KMS-11 (cell line): ENCODE data around the gene TNFSF4.
"Not testable (repeated sequence)": the region's sequence is repeated elsewhere in the genome, so short reads cannot be mapped to it uniquely, and the experiment has no call there.

Experiments used
- H2AFZ ChIP-seq: fragments of 200-600 bp; sonication (generic); 2 replicates; pipeline ENCODE4 v1.6.1; 2016; ENCODE audit warnings: antibody characterized with exemption, mixed run types, low read depth
- H3K27ac ChIP-seq: fragments of 200-600 bp; sonication (generic); 2 replicates; pipeline ENCODE4 v1.6.1; 2016; ENCODE audit warnings: mild to moderate bottlenecking, mixed run types
- H3K27me3 ChIP-seq: fragments of 200-600 bp; sonication (generic); 2 replicates; pipeline ENCODE4 v1.6.1; 2017; ENCODE audit warnings: mild to moderate bottlenecking, low read depth, mixed run types, moderate library complexity; ENCODE audit not compliant: insufficient read depth
- H3K36me3 ChIP-seq: fragments of 200-600 bp; sonication (generic); 2 replicates; pipeline ENCODE4 v1.6.1; 2017; ENCODE audit warnings: mild to moderate bottlenecking, mixed run types; ENCODE audit not compliant: insufficient read depth
- H3K4me1 ChIP-seq: fragments of 200-600 bp; sonication (generic); 2 replicates; pipeline ENCODE4 v1.6.1; 2016; ENCODE audit warnings: mild to moderate bottlenecking, low read depth, mixed run types; ENCODE audit not compliant: poor library complexity, severe bottlenecking
- H3K4me2 ChIP-seq: fragments of 200-600 bp; sonication (generic); 2 replicates; pipeline ENCODE4 v1.7.0; 2016; ENCODE audit warnings: mild to moderate bottlenecking, mixed run types
- H3K4me3 ChIP-seq: fragments of 200-600 bp; sonication (generic); IDR thresholded peaks from 2 replicates; pipeline ENCODE4 v1.6.1; 2017; ENCODE audit warnings: low read depth, low read length, mixed read lengths; ENCODE audit not compliant: insufficient read depth
- H3K79me2 ChIP-seq: fragments of 200-600 bp; sonication (generic); 2 replicates; pipeline ENCODE4 v1.6.1; 2016; ENCODE audit warnings: low read depth, mixed run types; ENCODE audit not compliant: insufficient read depth
- H3K9ac ChIP-seq: fragments of 200-600 bp; sonication (generic); 2 replicates; pipeline ENCODE4 v1.6.1; 2016; ENCODE audit warnings: mild to moderate bottlenecking, mixed run types
- H4K20me1 ChIP-seq: fragments of 200-600 bp; sonication (generic); 2 replicates; pipeline ENCODE4 v1.6.1; 2016; ENCODE audit warnings: mild to moderate bottlenecking, mixed run types; ENCODE audit not compliant: insufficient read depth
- CTCF ChIP-seq: fragments of 200-600 bp; sonication (generic); conservative IDR thresholded peaks from 2 replicates; pipeline ENCODE4 v1.6.1; 2017; ENCODE audit warnings: low read depth, mild to moderate bottlenecking, antibody characterized with exemption, low read length, moderate library complexity, mixed read lengths

TNFSF4 gene

DNA sequence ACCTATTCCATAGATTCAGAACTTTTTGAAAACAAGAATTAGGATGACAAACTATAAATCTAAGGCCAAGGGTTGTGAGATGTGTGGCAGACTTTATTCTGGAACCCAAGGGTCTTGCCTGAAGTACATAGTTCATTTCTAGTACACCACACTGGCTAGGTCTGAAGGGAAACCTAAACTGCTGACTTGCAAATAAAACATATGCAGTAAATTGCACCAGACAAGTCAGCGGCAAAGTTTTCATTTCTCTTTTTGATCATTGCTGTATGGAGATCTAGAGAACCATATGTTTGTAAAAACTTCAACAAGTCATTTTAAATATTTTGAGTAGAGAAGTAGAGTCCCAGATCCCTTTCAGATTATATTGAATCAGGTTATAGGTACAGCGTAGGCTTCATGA lies 43.9 kb downstream of the TNFSF4 start:
- no peaks in the 10 kb centered on the region for H4K20me1 ChIP-seq
- H3K36me3 ChIP-seq: no peaks in the 10 kb centered on the region
- H3K79me2 ChIP-seq: no peaks in the 10 kb centered on the region
- no peak overlapping the region for H3K4me3 ChIP-seq
- no peaks in the 10 kb centered on the region for H3K4me1 ChIP-seq
- TF ChIP-seq CTCF: no peak
- H3K9ac ChIP-seq: no peak overlapping the region
- H3K27ac ChIP-seq: no peak overlapping the region
- H2AFZ ChIP-seq: no peak overlapping the region
- no peak overlapping the region for H3K4me2 ChIP-seq
- no peaks in the 10 kb centered on the region for H3K27me3 ChIP-seq

- Histone ChIP-seq H3K36me3 (no peaks in the 10 kb centered on the region), H3K9ac (no peak overlapping the region), H3K27me3 (no peaks in the 10 kb centered on the region), H3K4me2 (no peak overlapping the region), H3K27ac (no peak overlapping the region), H4K20me1 (no peaks in the 10 kb centered on the region), H2AFZ (no peak overlapping the region), H3K4me3 (no peak overlapping the region), H3K4me1 (no peaks in the 10 kb centered on the region), H3K79me2 (no peaks in the 10 kb centered on the region)
- TF ChIP-seq CTCF: no peak
Observed at GRCh38 chr1:173162601-173163000, 44.5 kb downstream of the TNFSF4 start.

DNA sequence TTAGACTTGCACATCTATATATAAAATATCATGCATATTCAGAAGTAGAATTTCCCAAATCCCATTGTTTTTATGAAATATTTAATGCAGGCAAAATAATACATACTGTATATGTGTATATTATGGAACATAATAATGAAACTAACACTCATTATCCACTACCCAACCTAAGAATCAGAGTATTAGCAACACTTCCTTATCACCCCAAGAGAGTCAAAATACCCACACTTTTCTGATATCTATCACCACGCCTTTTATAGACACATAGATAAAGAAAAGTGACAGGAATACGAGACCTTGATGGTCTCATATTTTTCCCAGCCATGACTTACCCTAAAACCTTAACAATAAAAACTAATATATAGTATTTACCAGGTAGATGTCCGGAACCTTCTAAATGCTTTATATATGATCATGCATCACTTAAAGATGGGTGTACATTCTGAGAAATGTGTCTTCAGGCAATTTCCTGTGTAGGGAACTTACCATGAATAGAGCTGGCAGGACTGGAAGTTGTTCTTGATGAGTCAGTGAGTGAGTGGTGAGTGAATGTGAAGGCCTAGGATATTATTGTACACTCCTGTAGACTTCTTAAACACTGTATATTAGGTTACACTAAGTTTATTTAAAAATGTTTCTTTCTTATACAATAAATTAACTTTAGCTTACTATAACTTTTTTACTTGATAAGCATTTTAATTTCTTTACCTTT lies 45.5 kb downstream of the TNFSF4 start:
- Histone ChIP-seq H3K27ac (no peak overlapping the region), H3K4me2 (no peak overlapping the region), H3K79me2 (no peaks in the 10 kb centered on the region), H3K36me3 (no peaks in the 10 kb centered on the region), H3K9ac (no peak overlapping the region), H3K27me3 (no peaks in the 10 kb centered on the region), H2AFZ (no peak overlapping the region), H3K4me1 (no peaks in the 10 kb centered on the region), H3K4me3 (no peak overlapping the region), H4K20me1 (no peaks in the 10 kb centered on the region)
- TF ChIP-seq CTCF: no peak

DNA sequence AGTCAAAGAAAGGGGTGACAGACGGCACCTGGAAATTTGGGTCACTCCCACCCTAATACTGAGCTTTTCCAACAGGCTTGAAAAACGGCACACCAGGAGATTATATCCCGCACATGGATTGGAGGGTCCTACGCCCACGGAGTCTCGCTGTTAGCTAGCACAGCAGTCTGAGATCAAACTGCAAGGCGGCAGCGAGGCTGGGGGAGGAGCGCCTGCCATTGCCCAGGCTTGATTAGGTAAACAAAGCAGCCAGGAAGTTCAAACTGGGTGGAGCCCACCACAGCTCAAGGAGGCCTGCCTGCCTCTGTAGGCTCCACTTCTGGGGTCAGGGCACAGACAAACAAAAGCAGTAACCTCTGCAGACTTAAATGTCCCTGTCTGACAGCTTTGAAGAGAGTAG lies 53.2 kb downstream of the TNFSF4 start:
- not testable (repeated sequence) for H3K27me3 ChIP-seq, H3K9ac ChIP-seq, H2AFZ ChIP-seq, H3K4me2 ChIP-seq, H3K27ac ChIP-seq, H3K79me2 ChIP-seq, H3K4me3 ChIP-seq, H3K36me3 ChIP-seq, H4K20me1 ChIP-seq, H3K4me1 ChIP-seq

- H3K36me3 ChIP-seq: no peaks in the 10 kb centered on the region
- H3K27ac ChIP-seq: no peak overlapping the region
- H3K79me2 ChIP-seq: no peaks in the 10 kb centered on the region
- H2AFZ ChIP-seq: no peak overlapping the region
- H3K9ac ChIP-seq: no peak overlapping the region
- no peaks in the 10 kb centered on the region for H3K4me1 ChIP-seq
- no peaks in the 10 kb centered on the region for H3K27me3 ChIP-seq
- no peak overlapping the region for H3K4me2 ChIP-seq
- no peak for TF ChIP-seq CTCF
- no peaks in the 10 kb centered on the region for H4K20me1 ChIP-seq
- no peak overlapping the region for H3K4me3 ChIP-seq
Observed at GRCh38 chr1:173153503-173153902, 53.6 kb downstream of the TNFSF4 start.
